Measurements from ENCODE around the gene MAPK8IP2.

MAPK8IP2 gene

DNA sequence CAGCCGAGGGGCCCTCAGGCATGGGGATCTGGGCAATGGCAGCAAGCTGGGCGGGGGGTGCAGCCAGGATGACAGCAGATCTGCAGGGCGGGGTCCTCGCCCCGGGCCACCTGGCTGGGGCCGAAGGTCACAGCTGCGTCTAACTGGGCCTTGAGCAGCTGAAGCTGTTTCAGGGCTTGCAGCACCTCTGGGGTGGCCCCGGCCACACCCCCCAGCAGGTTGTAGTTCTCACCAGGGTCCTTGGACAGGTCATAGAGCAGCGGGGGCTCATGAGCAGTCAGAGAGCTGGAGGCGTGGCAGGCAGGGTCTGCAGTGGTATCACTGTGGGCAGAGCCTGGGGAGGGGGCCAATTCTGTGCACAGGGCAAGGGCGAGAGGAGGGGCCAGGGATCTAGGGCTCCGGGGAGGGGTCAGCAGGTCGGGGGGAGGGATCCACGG lies 24.6 kb downstream of the MAPK8IP2 start:
- no peak overlapping the region for H3K27ac ChIP-seq (ENCODE audit: low read depth, low read length)
- peaks cover 53 to 63% of the 10 kb centered on the region in 2 donors for H3K4me1 ChIP-seq (ENCODE audit: control insufficient read depth in 1 of 2, insufficient read depth in 2 of 2, low read length in 2 of 2)
- H3K4me3 ChIP-seq (ENCODE audit: low read depth in 1 of 2, low read length in 2 of 2): no peak overlapping the region
- peak overlapping the region in 1 of 2 donors; percentile 18 for H3K9ac ChIP-seq (ENCODE audit: low read depth in 1 of 2, low read length in 2 of 2)
- H3K27me3 ChIP-seq (ENCODE audit: control insufficient read depth in 1 of 2, insufficient read depth in 2 of 2, low read length in 2 of 2): no peaks in the 10 kb centered on the region
- H3K9me3 ChIP-seq (ENCODE audit: control insufficient read depth in 1 of 2, low read length in 2 of 2): no peaks in the 10 kb centered on the region
- H3K36me3 ChIP-seq (ENCODE audit: control insufficient read depth in 1 of 2, insufficient read depth in 2 of 2, low read length in 2 of 2): peaks cover 0 to 4% of the 10 kb centered on the region in 2 donors

DNA sequence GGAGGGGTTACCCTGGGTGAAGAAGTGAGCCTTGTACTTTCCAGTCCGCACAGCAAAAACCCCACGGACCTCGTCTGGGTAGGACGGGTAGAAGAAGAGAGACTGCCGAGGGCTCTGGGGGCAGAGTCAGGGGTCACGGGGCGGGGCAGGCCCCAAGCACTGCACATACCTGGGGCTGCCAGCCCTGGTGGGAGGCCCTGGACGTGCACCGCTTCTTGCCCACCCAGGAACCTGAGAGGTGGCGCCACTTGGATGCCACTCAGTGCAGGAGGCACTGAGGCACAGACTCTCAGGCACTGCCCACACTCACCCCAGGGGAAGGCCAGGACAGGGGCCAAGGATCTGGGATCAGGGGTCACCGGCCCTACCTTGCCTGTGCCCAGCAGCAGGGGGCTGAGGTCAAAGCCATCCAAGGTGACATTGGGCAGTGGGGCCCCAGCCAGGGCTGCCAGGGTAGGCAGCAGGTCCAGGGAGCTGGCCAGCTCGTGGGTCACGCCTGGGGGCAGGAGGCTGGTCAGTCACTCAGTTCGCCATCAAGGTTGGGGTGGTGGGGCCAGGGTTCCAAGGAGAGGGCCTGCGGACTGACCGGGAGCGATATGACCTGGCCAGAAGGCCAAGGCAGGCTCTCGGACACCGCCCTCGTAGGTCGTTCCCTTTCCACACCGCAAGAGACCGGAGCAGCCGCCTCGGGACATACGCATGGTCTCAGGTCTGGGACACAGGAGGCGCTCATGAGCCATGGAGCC lies 25.1 kb downstream of the MAPK8IP2 start:
- peaks cover 0 to 4% of the 10 kb centered on the region in 2 donors for H3K36me3 ChIP-seq (ENCODE audit: control insufficient read depth in 1 of 2, insufficient read depth in 2 of 2, low read length in 2 of 2)
- peaks cover 49 to 59% of the 10 kb centered on the region in 2 donors for H3K4me1 ChIP-seq (ENCODE audit: control insufficient read depth in 1 of 2, insufficient read depth in 2 of 2, low read length in 2 of 2)
- H3K27me3 ChIP-seq (ENCODE audit: control insufficient read depth in 1 of 2, insufficient read depth in 2 of 2, low read length in 2 of 2): no peaks in the 10 kb centered on the region
- no peak overlapping the region for H3K4me3 ChIP-seq (ENCODE audit: low read depth in 1 of 2, low read length in 2 of 2)
- H3K9ac ChIP-seq (ENCODE audit: low read depth in 1 of 2, low read length in 2 of 2): no peak overlapping the region
- H3K9me3 ChIP-seq (ENCODE audit: control insufficient read depth in 1 of 2, low read length in 2 of 2): no peaks in the 10 kb centered on the region
- no peak overlapping the region for H3K27ac ChIP-seq (ENCODE audit: low read depth, low read length)

DNA sequence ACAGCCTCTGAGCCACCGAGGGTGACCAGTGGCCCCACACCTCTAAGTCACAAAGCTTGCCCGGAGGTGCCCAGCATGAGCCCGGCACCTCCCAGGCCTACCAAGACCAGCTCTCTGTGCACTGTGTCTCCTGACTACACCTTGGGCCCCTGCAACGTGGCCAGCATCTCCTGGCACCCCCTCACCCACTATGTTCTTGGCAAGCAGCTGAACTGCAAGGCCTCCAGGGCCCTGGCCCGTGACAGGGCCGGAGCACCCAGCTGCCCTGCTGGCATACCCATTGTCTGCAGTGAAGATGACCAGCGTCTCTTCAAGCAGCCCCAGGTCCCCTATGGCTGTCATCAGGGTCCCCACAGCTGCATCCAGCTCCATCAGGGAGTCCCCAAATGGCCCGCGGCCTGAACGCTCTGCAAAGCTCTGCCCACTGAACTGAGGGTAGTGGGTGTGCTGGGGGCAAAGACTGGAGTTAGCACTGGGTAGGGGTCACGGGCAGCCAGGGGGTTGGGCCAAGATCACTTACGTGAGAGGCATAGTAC lies 25.8 kb downstream of the MAPK8IP2 start:
- Histone ChIP-seq H3K9ac (ENCODE audit: low read depth in 1 of 2, low read length in 2 of 2) (peak overlapping the region in 1 of 2 donors; percentile 12), H3K9me3 (ENCODE audit: control insufficient read depth in 1 of 2, low read length in 2 of 2) (no peaks in the 10 kb centered on the region), H3K27me3 (ENCODE audit: control insufficient read depth in 1 of 2, insufficient read depth in 2 of 2, low read length in 2 of 2) (no peaks in the 10 kb centered on the region), H3K4me1 (ENCODE audit: control insufficient read depth in 1 of 2, insufficient read depth in 2 of 2, low read length in 2 of 2) (peaks cover 42 to 53% of the 10 kb centered on the region in 2 donors), H3K4me3 (ENCODE audit: low read depth in 1 of 2, low read length in 2 of 2) (no peak overlapping the region), H3K36me3 (ENCODE audit: control insufficient read depth in 1 of 2, insufficient read depth in 2 of 2, low read length in 2 of 2) (peaks cover 0 to 4% of the 10 kb centered on the region in 2 donors), H3K27ac (ENCODE audit: low read depth, low read length) (no peak overlapping the region)

DNA sequence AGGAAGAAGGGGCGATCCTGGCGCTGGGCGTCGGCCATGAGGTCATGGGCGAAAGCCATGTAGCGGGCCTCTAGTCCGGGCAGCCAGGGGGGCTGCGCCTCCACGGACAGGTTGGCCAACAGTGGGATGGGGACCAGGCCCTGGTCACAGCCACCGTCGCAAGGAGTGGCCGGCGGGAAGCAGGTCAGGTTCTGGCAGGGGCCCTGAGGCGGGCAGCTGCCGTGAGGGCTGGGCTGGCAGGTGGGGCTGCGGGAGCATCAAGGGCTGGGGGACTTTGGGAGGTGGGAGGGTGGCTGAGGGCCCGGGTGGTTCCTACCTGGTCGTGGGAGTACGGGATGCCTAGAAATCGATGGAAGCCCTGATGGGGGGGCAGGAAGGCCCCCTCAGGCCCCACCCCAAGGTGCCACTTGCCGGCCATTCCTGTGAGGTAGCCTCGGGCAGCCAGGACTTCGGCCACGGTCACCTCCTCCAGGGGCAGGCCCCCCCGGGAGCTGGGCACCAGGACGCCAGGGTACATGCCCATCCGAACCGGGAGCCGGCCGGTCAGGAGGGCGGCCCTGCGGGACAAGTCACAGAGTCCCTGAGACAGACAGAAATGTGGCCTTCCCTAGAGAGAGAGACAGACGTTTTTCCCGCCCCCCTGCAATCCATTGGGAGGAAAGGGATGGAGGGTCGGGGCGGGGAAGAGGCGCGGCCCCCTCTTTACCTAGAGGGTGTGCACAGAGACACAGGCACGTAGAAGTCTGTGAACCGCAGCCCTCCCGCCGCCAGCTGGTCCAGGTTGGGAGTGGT lies 26.5 kb downstream of the MAPK8IP2 start:
- peaks cover 36 to 46% of the 10 kb centered on the region in 2 donors for H3K4me1 ChIP-seq (ENCODE audit: control insufficient read depth in 1 of 2, insufficient read depth in 2 of 2, low read length in 2 of 2)
- H3K36me3 ChIP-seq (ENCODE audit: control insufficient read depth in 1 of 2, insufficient read depth in 2 of 2, low read length in 2 of 2): peaks cover 0 to 4% of the 10 kb centered on the region in 2 donors
- H3K9me3 ChIP-seq (ENCODE audit: control insufficient read depth in 1 of 2, low read length in 2 of 2): no peaks in the 10 kb centered on the region
- H3K9ac ChIP-seq (ENCODE audit: low read depth in 1 of 2, low read length in 2 of 2): peak overlapping the region; percentile 69 to 92
- H3K27me3 ChIP-seq (ENCODE audit: control insufficient read depth in 1 of 2, insufficient read depth in 2 of 2, low read length in 2 of 2): no peaks in the 10 kb centered on the region
- no peak overlapping the region for H3K27ac ChIP-seq (ENCODE audit: low read depth, low read length)
- peak overlapping the region; percentile 88 to 89 for H3K4me3 ChIP-seq (ENCODE audit: low read depth in 1 of 2, low read length in 2 of 2)

DNA sequence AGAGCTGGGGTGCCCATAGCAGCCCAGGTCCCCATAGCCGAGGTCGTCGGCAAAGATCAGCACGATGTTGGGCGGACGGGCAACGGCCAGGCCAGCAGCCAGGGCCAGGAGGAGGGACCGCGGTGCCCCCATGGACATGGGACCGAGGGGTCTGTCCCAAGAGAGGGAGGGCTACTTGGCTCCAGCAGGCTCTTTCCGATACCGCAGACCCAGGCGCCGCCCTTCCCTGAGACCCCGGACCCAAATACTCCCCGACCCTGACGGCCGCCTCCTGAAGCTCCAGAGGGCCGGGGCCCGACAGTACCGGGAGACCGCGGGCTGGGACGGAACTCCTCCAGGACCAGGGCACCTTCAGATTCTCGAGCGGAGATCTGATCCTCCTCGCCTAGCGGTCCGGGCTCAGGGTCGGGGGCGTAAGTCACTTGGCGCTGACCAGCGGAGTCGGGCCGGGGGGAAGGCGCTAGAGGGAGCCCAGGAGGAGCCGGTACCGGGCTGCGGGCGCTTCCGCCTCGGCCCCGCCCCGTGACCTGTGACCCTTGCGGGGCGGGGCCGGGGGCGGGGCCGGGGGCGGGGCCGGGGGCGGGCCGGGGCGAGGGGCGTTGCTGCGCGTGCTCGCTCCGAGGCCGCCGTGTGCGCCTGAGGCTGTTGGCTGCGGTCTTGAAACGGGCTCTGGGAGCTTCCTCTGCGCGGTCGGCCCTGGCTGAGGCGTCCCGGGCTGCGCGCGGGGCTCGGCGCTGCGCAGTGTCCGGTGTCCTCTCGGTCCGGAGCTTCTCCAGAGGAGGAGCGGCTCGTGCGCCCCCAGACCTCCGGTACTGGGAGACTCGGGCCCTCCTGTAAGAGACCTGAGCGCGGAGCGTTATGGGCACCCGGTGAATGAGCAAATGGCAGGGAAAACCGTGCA lies 27.3 kb downstream of the MAPK8IP2 start, which contains the start of gene ARSA:
TSS of gene ARSA (minus strand) at position 511 of the 901 bp plus-strand sequence. CDS start at position 138, 373 bp downstream.
- H3K9me3 ChIP-seq (ENCODE audit: control insufficient read depth in 1 of 2, low read length in 2 of 2): no peaks in the 10 kb centered on the region
- no peaks in the 10 kb centered on the region for H3K27me3 ChIP-seq (ENCODE audit: control insufficient read depth in 1 of 2, insufficient read depth in 2 of 2, low read length in 2 of 2)
- peaks cover 29 to 38% of the 10 kb centered on the region in 2 donors for H3K4me1 ChIP-seq (ENCODE audit: control insufficient read depth in 1 of 2, insufficient read depth in 2 of 2, low read length in 2 of 2)

GRCh38 chr22:50628543-50629134 lies 28.0 kb downstream of the MAPK8IP2 start:
- H3K36me3 ChIP-seq (ENCODE audit: control insufficient read depth in 1 of 2, insufficient read depth in 2 of 2, low read length in 2 of 2): peaks cover 0 to 4% of the 10 kb centered on the region in 2 donors
- H3K27ac ChIP-seq (ENCODE audit: low read depth, low read length): peak overlapping the region; percentile 56
- peak overlapping the region; percentile 90 to 95 for H3K4me3 ChIP-seq (ENCODE audit: low read depth in 1 of 2, low read length in 2 of 2)
- no peaks in the 10 kb centered on the region for H3K9me3 ChIP-seq (ENCODE audit: control insufficient read depth in 1 of 2, low read length in 2 of 2)
- peak overlapping the region; percentile 76 to 81 for H3K9ac ChIP-seq (ENCODE audit: low read depth in 1 of 2, low read length in 2 of 2)
- H3K4me1 ChIP-seq (ENCODE audit: control insufficient read depth in 1 of 2, insufficient read depth in 2 of 2, low read length in 2 of 2): peaks cover 23 to 33% of the 10 kb centered on the region in 2 donors
- H3K27me3 ChIP-seq (ENCODE audit: control insufficient read depth in 1 of 2, insufficient read depth in 2 of 2, low read length in 2 of 2): no peaks in the 10 kb centered on the region

More for the DNA sequence above, 27.3 kb downstream of the MAPK8IP2 start, which contains the start of gene ARSA:
- Histone ChIP-seq H3K4me3 (ENCODE audit: low read depth in 1 of 2, low read length in 2 of 2) (peak within 1 kb of the TSS; percentile 90 to 95), H3K36me3 (ENCODE audit: control insufficient read depth in 1 of 2, insufficient read depth in 2 of 2, low read length in 2 of 2) (peaks cover 0 to 4% of the 10 kb centered on the region in 2 donors), H3K9ac (ENCODE audit: low read depth in 1 of 2, low read length in 2 of 2) (peak within 1 kb of the TSS; percentile 76 to 92), H3K27ac (ENCODE audit: low read depth, low read length) (peak within 1 kb of the TSS; percentile 56)

GRCh38 chr22:50630376-50630775 lies 29.8 kb downstream of the MAPK8IP2 start:
- H3K4me3 ChIP-seq (ENCODE audit: low read depth in 1 of 2, low read length in 2 of 2): no peak overlapping the region
- no peaks in the 10 kb centered on the region for H3K27me3 ChIP-seq (ENCODE audit: control insufficient read depth in 1 of 2, insufficient read depth in 2 of 2, low read length in 2 of 2)
- H3K9me3 ChIP-seq (ENCODE audit: control insufficient read depth in 1 of 2, low read length in 2 of 2): no peaks in the 10 kb centered on the region
- H3K36me3 ChIP-seq (ENCODE audit: control insufficient read depth in 1 of 2, insufficient read depth in 2 of 2, low read length in 2 of 2): no peaks in the 10 kb centered on the region
- peaks cover 17 to 25% of the 10 kb centered on the region in 2 donors for H3K4me1 ChIP-seq (ENCODE audit: control insufficient read depth in 1 of 2, insufficient read depth in 2 of 2, low read length in 2 of 2)
- no peak overlapping the region for H3K9ac ChIP-seq (ENCODE audit: low read depth in 1 of 2, low read length in 2 of 2)
- no peak overlapping the region for H3K27ac ChIP-seq (ENCODE audit: low read depth, low read length)

- Histone ChIP-seq H3K9ac (ENCODE audit: low read depth in 1 of 2, low read length in 2 of 2) (no peak overlapping the region), H3K27ac (ENCODE audit: low read depth, low read length) (no peak overlapping the region), H3K36me3 (ENCODE audit: control insufficient read depth in 1 of 2, insufficient read depth in 2 of 2, low read length in 2 of 2) (no peaks in the 10 kb centered on the region), H3K4me3 (ENCODE audit: low read depth in 1 of 2, low read length in 2 of 2) (no peak overlapping the region), H3K27me3 (ENCODE audit: control insufficient read depth in 1 of 2, insufficient read depth in 2 of 2, low read length in 2 of 2) (no peaks in the 10 kb centered on the region), H3K4me1 (ENCODE audit: control insufficient read depth in 1 of 2, insufficient read depth in 2 of 2, low read length in 2 of 2) (peaks cover 8% of the 10 kb centered on the region in 2 donors), H3K9me3 (ENCODE audit: control insufficient read depth in 1 of 2, low read length in 2 of 2) (no peaks in the 10 kb centered on the region)
Observed at GRCh38 chr22:50633086-50633485, 32.5 kb downstream of the MAPK8IP2 start.

- Histone ChIP-seq H3K9me3 (ENCODE audit: control insufficient read depth in 1 of 2, low read length in 2 of 2) (no peaks in the 10 kb centered on the region), H3K27me3 (ENCODE audit: control insufficient read depth in 1 of 2, insufficient read depth in 2 of 2, low read length in 2 of 2) (no peaks in the 10 kb centered on the region), H3K4me1 (ENCODE audit: control insufficient read depth in 1 of 2, insufficient read depth in 2 of 2, low read length in 2 of 2) (peaks cover 3% of the 10 kb centered on the region in 2 donors), H3K4me3 (ENCODE audit: low read depth in 1 of 2, low read length in 2 of 2) (no peak overlapping the region), H3K9ac (ENCODE audit: low read depth in 1 of 2, low read length in 2 of 2) (no peak overlapping the region), H3K36me3 (ENCODE audit: control insufficient read depth in 1 of 2, insufficient read depth in 2 of 2, low read length in 2 of 2) (no peaks in the 10 kb centered on the region), H3K27ac (ENCODE audit: low read depth, low read length) (no peak overlapping the region)
Observed at GRCh38 chr22:50633771-50634170, 33.2 kb downstream of the MAPK8IP2 start.
